Measurements from ENCODE around the gene EPB42. TPM values are rescaled to one million over a fixed set of nuclear protein-coding genes. Genes with fewer than 3 reads are reported as not detected.
"Not testable (repeated sequence)": the region's sequence is repeated elsewhere in the genome, so short reads cannot be mapped to it uniquely, and the experiment has no call there.

Gene EPB42
- total RNA-seq, 2 donors from 2014 or later: not detected

DNA sequence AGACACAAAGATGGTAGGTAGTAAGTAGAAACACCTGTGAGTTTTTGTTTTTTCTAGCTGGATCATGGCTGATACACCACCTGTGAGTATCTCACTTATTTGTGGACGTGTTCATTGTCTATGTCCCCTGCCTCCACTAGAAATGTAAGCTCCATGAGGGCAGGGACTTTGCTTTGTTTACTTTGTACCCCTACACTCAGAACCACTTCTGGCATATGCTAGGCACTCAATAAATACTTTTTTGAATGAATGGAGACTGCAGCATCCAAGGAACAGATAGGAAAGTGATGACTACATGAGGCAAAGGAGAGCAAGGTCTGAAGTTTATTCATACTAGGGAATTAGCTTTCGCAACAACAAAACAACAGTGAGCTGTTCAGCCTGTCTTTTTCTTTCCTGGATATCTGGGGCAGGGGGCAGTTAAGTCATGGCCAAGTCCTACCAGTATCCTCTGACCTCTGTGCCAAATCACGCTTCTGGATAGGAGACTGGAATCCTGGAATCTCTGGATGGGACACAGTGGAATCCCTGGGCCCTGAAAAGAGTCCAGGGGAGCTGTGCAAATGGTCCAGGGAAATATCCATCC is 11.6 kb upstream of the EPB42 start:
- Mint-ChIP-seq H3K27ac (no peak overlapping the region), H3K4me3 (no peak overlapping the region), H3K36me3 (no peaks in the 10 kb centered on the region), H3K9me3 (no peaks in the 10 kb centered on the region), H3K27me3 (peaks cover 3 to 4% of the 10 kb centered on the region in 2 donors), H3K4me1 (ENCODE audit: low read depth in 2 of 2) (no peaks in the 10 kb centered on the region)
- ATAC-seq (no peak), DNase-seq (ENCODE audit: low spot score) (no peak)

DNA sequence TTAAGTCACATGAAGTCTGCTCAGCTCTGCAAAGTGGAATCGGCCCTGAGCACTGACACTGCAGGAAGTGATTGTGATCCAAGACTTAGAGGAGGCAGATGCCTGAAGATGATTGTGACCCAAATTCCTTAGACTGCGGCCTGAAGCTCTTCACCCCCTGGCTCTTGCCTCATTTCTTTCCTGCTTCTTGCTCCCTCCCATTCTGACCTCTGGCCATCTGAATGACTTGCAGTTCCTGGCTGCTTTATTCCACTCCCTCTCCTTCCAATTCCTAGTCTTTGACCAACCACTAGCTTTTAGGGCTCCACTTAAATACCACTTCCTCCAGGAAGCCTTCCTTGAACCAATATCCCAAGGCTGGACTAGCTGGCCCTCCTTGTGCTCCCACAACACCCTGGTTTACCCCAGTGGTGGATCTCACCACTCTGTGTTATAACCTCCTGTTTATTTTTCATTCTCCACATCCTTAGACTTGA is 9.9 kb upstream of the EPB42 start:
- Mint-ChIP-seq H3K4me1 (ENCODE audit: low read depth in 2 of 2) (peaks cover 4% of the 10 kb centered on the region in 2 donors), H3K36me3 (no peaks in the 10 kb centered on the region), H3K27ac (no peak overlapping the region), H3K4me3 (no peak overlapping the region), H3K9me3 (no peaks in the 10 kb centered on the region), H3K27me3 (peaks cover 3 to 7% of the 10 kb centered on the region in 2 donors)
- ATAC-seq (no peak), DNase-seq (ENCODE audit: low spot score) (no peak)

- Mint-ChIP-seq H3K9me3 (no peaks in the 10 kb centered on the region), H3K4me1 (ENCODE audit: low read depth in 2 of 2) (peaks cover 7 to 8% of the 10 kb centered on the region in 2 donors), H3K36me3 (no peaks in the 10 kb centered on the region), H3K27me3 (peaks cover 5 to 12% of the 10 kb centered on the region in 2 donors), H3K27ac (no peak overlapping the region), H3K4me3 (no peak overlapping the region)
- ATAC-seq (no peak), DNase-seq (ENCODE audit: low spot score) (no peak)
These were observed 9.2 kb upstream of the EPB42 start for GRCh38 chr15:43229977-43230376.

DNA sequence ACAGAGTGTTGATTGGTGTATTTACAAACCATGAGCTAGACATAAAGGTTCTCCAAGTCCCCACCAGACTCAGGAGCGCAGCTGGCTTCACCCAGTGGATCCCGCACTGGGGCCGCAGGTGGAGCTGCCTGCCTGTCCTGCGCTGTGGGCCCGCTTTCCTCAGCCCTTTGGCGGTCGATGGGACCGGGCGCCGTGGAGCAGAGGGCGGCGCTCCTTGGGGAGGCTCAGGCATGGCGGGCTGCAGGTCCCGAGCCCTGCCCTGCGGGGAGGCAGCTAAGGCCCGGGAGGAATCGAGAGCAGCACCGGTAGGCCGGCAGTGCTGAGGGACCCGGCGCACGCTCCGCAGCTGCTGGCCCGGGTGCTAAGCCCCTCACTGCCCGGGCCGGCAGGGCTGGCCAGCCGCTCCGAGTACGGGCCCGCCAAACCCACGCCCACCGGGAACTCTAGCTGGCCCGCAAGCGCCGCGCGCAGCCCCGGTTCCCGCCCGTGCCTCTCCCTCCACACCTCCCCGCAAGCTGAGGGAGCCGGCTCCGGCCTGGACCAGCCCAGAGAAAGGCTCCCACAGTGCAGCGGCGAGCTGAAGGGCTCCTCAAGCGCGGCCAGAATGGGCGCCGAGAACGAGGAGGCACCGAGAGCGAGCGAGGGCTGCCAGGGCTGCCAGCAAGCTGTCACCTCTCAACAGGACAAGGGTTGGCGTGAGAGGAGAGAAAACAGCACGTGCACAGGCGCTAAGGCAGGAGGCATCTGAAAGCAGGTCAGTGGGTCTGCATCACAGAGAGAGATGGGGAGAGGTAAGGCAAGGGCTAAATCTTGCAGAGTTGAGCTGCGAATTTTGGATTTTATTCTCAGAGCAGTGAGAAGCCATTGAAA is 5.9 kb upstream of the EPB42 start:
- Mint-ChIP-seq H3K9me3 (no peaks in the 10 kb centered on the region), H3K27ac (no peak overlapping the region), H3K4me1 (ENCODE audit: low read depth in 2 of 2) (peaks cover 7 to 8% of the 10 kb centered on the region in 2 donors), H3K36me3 (no peaks in the 10 kb centered on the region), H3K27me3 (peaks cover 8 to 18% of the 10 kb centered on the region in 2 donors), H3K4me3 (no peak overlapping the region)
- no peak for DNase-seq (ENCODE audit: low spot score)
- no peak for ATAC-seq

- Mint-ChIP-seq H3K27me3 (peaks cover 8 to 18% of the 10 kb centered on the region in 2 donors), H3K4me3 (peak overlapping the region; percentile 42)
- not testable (repeated sequence) for H3K36me3 Mint-ChIP-seq; H3K9me3 Mint-ChIP-seq; DNase-seq (ENCODE audit: low spot score); H3K27ac Mint-ChIP-seq; H3K4me1 Mint-ChIP-seq (ENCODE audit: low read depth in 2 of 2); ATAC-seq
These were observed 5.1 kb upstream of the EPB42 start for GRCh38 chr15:43225950-43226255.

- H3K4me3 Mint-ChIP-seq: peak overlapping the region; percentile 42
- H3K36me3 Mint-ChIP-seq: no peaks in the 10 kb centered on the region
These were observed 4.6 kb upstream of the EPB42 start for GRCh38 chr15:43225201-43225949.

GRCh38 chr15:43221422-43221821 is 604 bp upstream of the EPB42 start:
- ATAC-seq (no peak), DNase-seq (ENCODE audit: low spot score) (no peak)
- H3K4me1 Mint-ChIP-seq (ENCODE audit: low read depth in 2 of 2): peaks cover 14 to 22% of the 10 kb centered on the region in 2 donors
- no peaks in the 10 kb centered on the region for H3K9me3 Mint-ChIP-seq
- no peak overlapping the region for H3K27ac Mint-ChIP-seq
- H3K4me3 Mint-ChIP-seq: no peak overlapping the region
- peaks cover 7 to 20% of the 10 kb centered on the region in 2 donors for H3K27me3 Mint-ChIP-seq
- no peaks in the 10 kb centered on the region for H3K36me3 Mint-ChIP-seq

More at GRCh38 chr15:43225201-43225949, 4.6 kb upstream of the EPB42 start:
- peaks cover 9 to 13% of the 10 kb centered on the region in 2 donors for H3K4me1 Mint-ChIP-seq (ENCODE audit: low read depth in 2 of 2)
- ATAC-seq: peak; percentile 79 to 82
- DNase-seq (ENCODE audit: low spot score): peak; percentile 72
- peaks cover 8 to 19% of the 10 kb centered on the region in 2 donors for H3K27me3 Mint-ChIP-seq
- no peaks in the 10 kb centered on the region for H3K9me3 Mint-ChIP-seq
- no peak overlapping the region for H3K27ac Mint-ChIP-seq

DNA sequence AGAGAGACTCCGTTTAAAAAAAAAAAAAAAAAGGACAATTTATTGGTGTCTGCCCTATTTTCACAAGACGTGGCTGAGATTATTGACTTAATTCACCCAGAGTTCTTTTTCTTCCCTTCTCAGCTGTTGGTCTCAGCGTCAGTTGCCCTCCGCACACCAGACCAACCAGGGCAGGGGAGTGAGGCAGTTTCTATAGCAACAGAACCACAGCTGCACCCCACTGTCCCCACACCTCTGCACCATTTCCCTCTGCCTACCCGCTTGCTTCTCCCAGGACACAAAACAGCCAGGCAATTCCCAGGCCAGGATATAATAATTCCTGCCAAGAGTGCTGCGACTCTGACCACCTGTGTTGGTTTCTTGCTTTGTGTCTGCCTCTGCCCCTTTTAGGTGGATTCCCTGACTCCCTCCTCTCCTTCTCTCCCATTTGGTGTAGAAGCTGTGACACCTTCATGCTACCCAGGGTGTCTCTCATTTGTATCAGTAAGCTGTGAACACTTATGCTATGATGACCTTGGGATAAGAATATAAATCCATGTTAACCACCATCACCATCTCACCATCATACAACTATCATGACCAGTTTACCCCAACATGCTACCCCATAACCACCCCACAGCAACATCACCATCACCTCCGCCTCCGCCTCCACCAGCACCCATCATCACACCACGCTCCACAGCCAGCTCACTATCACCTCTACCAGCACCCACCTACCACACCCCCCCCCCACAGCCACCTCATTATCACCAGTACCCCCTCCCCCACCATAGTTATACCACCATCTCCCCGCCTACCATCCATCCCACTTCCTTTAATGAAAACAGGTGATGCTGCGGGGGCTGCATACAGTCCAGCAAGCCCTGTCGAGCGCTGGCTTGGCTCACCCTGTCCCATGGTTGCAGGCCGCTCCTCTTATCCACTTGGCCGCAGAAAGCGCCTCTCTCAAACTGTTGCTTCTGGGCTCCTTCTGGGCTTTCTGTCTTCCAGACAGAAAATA is 589 bp downstream of the EPB42 start:
- Mint-ChIP-seq H3K27me3 (peaks cover 5 to 13% of the 10 kb centered on the region in 2 donors), H3K4me3 (no peak overlapping the region), H3K4me1 (ENCODE audit: low read depth in 2 of 2) (peaks cover 6 to 15% of the 10 kb centered on the region in 2 donors), H3K36me3 (no peaks in the 10 kb centered on the region), H3K9me3 (no peaks in the 10 kb centered on the region), H3K27ac (no peak overlapping the region)
- DNase-seq (ENCODE audit: low spot score) (no peak), ATAC-seq (peak; percentile 39 to 53)

- no peak for ATAC-seq
These were observed 1.7 kb downstream of the EPB42 start for GRCh38 chr15:43218908-43219706.

DNA sequence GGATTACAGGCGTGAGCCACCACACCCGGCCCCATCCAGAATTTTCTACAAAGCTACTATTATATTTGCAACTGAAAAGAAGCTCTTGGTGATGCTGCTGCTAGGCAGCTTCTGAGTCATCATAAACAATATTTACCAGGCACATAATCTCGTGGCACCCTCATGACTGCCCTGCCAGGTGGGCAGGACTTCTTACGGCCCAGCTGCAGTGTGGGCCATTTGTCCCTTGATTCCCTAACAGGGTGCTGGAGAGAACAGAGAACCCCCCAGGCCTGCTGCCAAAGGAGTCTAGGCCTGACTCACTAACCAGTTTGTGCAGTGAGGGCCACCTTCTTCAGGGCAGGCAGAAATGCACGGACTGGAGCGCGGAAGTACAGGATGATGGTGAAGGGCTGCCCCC is 4.9 kb downstream of the EPB42 start:
- DNase-seq (ENCODE audit: low spot score) (no peak), ATAC-seq (no peak)
- H3K27me3 Mint-ChIP-seq: peaks cover 2 to 7% of the 10 kb centered on the region in 2 donors
- H3K27ac Mint-ChIP-seq: no peak overlapping the region
- no peaks in the 10 kb centered on the region for H3K9me3 Mint-ChIP-seq
- peaks cover 6 to 14% of the 10 kb centered on the region in 2 donors for H3K4me1 Mint-ChIP-seq (ENCODE audit: low read depth in 2 of 2)
- no peaks in the 10 kb centered on the region for H3K36me3 Mint-ChIP-seq
- H3K4me3 Mint-ChIP-seq: no peak overlapping the region

More at GRCh38 chr15:43218908-43219706, 1.7 kb downstream of the EPB42 start:
- no peak for DNase-seq (ENCODE audit: low spot score)
- H3K9me3 Mint-ChIP-seq: no peaks in the 10 kb centered on the region
- no peak overlapping the region for H3K4me3 Mint-ChIP-seq
- H3K36me3 Mint-ChIP-seq: no peaks in the 10 kb centered on the region
- H3K27me3 Mint-ChIP-seq: peaks cover 3 to 8% of the 10 kb centered on the region in 2 donors
- no peak overlapping the region for H3K27ac Mint-ChIP-seq
- H3K4me1 Mint-ChIP-seq (ENCODE audit: low read depth in 2 of 2): peaks cover 6 to 15% of the 10 kb centered on the region in 2 donors

- Mint-ChIP-seq H3K4me3 (no peak overlapping the region), H3K27me3 (peaks cover 0 to 2% of the 10 kb centered on the region in 2 donors), H3K36me3 (no peaks in the 10 kb centered on the region), H3K4me1 (ENCODE audit: low read depth in 2 of 2) (peaks cover 0 to 4% of the 10 kb centered on the region in 2 donors), H3K9me3 (no peaks in the 10 kb centered on the region), H3K27ac (no peak overlapping the region)
- ATAC-seq (no peak), DNase-seq (ENCODE audit: low spot score) (no peak)
These were observed 6.1 kb downstream of the EPB42 start for GRCh38 chr15:43214592-43215295.

DNA sequence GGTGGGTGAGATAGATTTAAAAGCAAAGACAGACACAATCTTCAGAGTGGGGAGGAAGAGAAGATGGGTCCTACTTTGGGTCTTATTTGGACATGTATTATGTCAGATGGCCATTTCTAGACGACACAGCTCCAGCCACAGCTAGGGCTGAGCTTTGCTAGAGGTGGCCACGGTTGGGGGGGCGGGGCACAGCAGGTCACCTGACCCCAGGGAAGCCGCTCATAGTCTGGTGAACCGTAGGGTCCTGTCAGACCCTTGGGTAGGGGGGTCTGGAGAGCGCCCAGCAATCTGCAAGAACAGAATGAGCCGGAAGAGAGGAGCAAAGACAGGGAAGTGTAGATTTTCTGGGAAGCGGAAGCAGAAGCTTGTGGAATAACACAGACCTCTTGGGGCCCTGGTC is 6.6 kb downstream of the EPB42 start:
- Mint-ChIP-seq H3K4me3 (no peak overlapping the region), H3K36me3 (no peaks in the 10 kb centered on the region), H3K27me3 (peaks cover 0 to 2% of the 10 kb centered on the region in 2 donors), H3K9me3 (no peaks in the 10 kb centered on the region), H3K27ac (no peak overlapping the region), H3K4me1 (ENCODE audit: low read depth in 2 of 2) (peaks cover 0 to 4% of the 10 kb centered on the region in 2 donors)
- DNase-seq (ENCODE audit: low spot score) (no peak), ATAC-seq (no peak)
